Natural killer cell (primary cell): ENCODE results near the gene ZNF467. TPM values are rescaled to one million over a fixed set of nuclear protein-coding genes. Genes with fewer than 3 reads are reported as not detected.

Experiments
- ATAC-seq, 3 donors: fragments of 150-1000 bp in 2 of 3; fragments of 200-7000 bp in 1 of 3; cut with Tn5 transposase; 1 replicate in 1 of 3; 2 replicates in 2 of 3; pipeline ENCODE4 v1.10.0; 2021; ENCODE audit warnings: mild to moderate bottlenecking in 2 of 3, moderate library complexity in 2 of 3
- DNase-seq, 2 donors: peaks; one replicate each; pipeline versions ENCODE4 v3.0.0 to v3.0.0-alpha.2; 2013 to 2021; ENCODE audit warnings: mixed read lengths in 1 of 2
- H3K27ac ChIP-seq: one replicate; pipeline ENCODE4 v1.5.1; 2013; ENCODE audit warnings: mild to moderate bottlenecking, low read length
- H3K27me3 ChIP-seq: one replicate; pipeline ENCODE4 v1.6.1; 2013; ENCODE audit warnings: low read length; ENCODE audit not compliant: control insufficient read depth, insufficient read depth
- H3K36me3 ChIP-seq: one replicate; pipeline ENCODE4 v1.6.1; 2013; ENCODE audit warnings: low read length; ENCODE audit not compliant: control insufficient read depth, insufficient read depth
- H3K4me1 ChIP-seq: one replicate; pipeline ENCODE4 v1.6.1; 2013; ENCODE audit warnings: low read length; ENCODE audit not compliant: control insufficient read depth, insufficient read depth
- H3K4me3 ChIP-seq: one replicate; pipeline ENCODE4 v1.5.1; 2013; ENCODE audit warnings: low read length
- H3K9me3 ChIP-seq: one replicate; pipeline ENCODE4 v1.6.1; 2013; ENCODE audit warnings: low read length; ENCODE audit not compliant: control insufficient read depth, insufficient read depth
- H3K27ac Mint-ChIP-seq, 2 donors: one replicate each; pipeline ENCODE4 v1.8.0; 2022; ENCODE audit warnings: mild to moderate bottlenecking in 2 of 2, mixed read lengths in 2 of 2, moderate library complexity in 1 of 2
- H3K27me3 Mint-ChIP-seq, 2 donors: one replicate each; pipeline ENCODE4 v1.8.0; 2022; ENCODE audit warnings: low read depth in 2 of 2, mixed read lengths in 2 of 2
- H3K36me3 Mint-ChIP-seq: one replicate; pipeline ENCODE4 v1.8.0; 2022; ENCODE audit warnings: mixed read lengths
- H3K4me1 Mint-ChIP-seq, 2 donors: one replicate each; pipeline ENCODE4 v1.8.0; 2022; ENCODE audit warnings: mixed read lengths in 2 of 2
- H3K4me3 Mint-ChIP-seq: one replicate; pipeline ENCODE4 v1.8.0; 2022; ENCODE audit warnings: mild to moderate bottlenecking, moderate library complexity, mixed read lengths
- H3K9me3 Mint-ChIP-seq, 2 donors: one replicate each; pipeline ENCODE4 v1.8.0; 2022; ENCODE audit warnings: mixed read lengths in 2 of 2
- CTCF ChIP-seq: fragments of 200-600 bp; IDR thresholded peaks from one replicate; pipeline ENCODE4 v1.8.0; 2022; ENCODE audit warnings: antibody characterized with exemption
- WGBS: methylation state at CpG from one replicate; pipeline ENCODE4 v1.1.7; 2013; ENCODE audit warnings: missing lambda C conversion rate; ENCODE audit not compliant: insufficient coverage; 5-methylcytosine and 5-hydroxymethylcytosine counted together
- intact Hi-C: fragments of 100-400 bp; cut with micrococcal nuclease; formaldehyde crosslinking; loops from one replicate; pipeline ENCODE4 v1.14.2; 2022
- total RNA-seq, 4 donors: library from RNA; stranded (reverse); fragments of 120-200 nt in 1 of 4; gene quantifications; one replicate each; pipeline versions ENCODE4 v1.2.3 to v1.2.4, GENCODE V29; 2013 to 2022

ZNF467 gene
- total RNA-seq, 3 donors from 2014 or later (not counting 1 experiment from before 2014, with no cell fraction given), result 2.8 to 5.4 (median 3.7) TPM

DNA sequence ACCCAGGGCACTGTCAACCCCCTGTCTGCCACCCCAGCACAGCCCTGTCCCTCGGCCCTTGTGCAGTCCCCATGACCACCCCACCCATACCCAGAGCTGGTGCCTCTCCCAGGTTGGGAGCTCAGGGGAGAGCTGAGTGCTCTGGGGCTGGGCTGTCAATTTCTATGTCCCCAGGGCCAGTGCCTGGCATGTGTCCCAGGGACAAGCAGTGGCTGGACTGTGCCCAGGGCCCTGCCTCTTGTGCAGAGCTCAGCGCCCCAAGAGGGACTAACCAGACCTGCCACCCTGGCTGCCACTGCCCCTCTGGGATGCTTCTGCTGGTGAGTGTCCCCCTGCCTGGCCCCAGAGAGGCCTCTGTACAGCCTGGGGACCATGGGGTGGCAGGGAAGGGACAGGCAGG lies 35.8 kb upstream of the ZNF467 start:
- H3K9me3 Mint-ChIP-seq, result no peaks in the 10 kb centered on the region
- DNase-seq, result no peak
- Histone ChIP-seq H3K36me3 (no peaks in the 10 kb centered on the region), H3K4me3 (no peak overlapping the region), H3K27ac (no peak overlapping the region), H3K27me3 (no peaks in the 10 kb centered on the region), H3K4me1 (no peaks in the 10 kb centered on the region), H3K9me3 (no peaks in the 10 kb centered on the region)
- intact Hi-C loops, result no loop called here
- H3K27ac Mint-ChIP-seq, result no peak overlapping the region
- H3K4me1 Mint-ChIP-seq, result no peaks in the 10 kb centered on the region
- WGBS, result 86% methylated on average over 2 of the region's 2 CpGs
- no peaks in the 10 kb centered on the region for H3K36me3 Mint-ChIP-seq
- H3K27me3 Mint-ChIP-seq, result peaks cover 0 to 9% of the 10 kb centered on the region in 2 donors
- TF ChIP-seq CTCF, result no peak
- H3K4me3 Mint-ChIP-seq, result no peak overlapping the region
- ATAC-seq, result no peak

- no peak for TF ChIP-seq CTCF
- no peaks in the 10 kb centered on the region for H3K9me3 Mint-ChIP-seq
Observed at GRCh38 chr7:149808311-149808710, 34.9 kb upstream of the ZNF467 start.

GRCh38 chr7:149806726-149807125 lies 33.3 kb upstream of the ZNF467 start:
- intact Hi-C loops, result no loop called here
- Histone ChIP-seq H3K27me3 (no peaks in the 10 kb centered on the region), H3K27ac (no peak overlapping the region), H3K36me3 (no peaks in the 10 kb centered on the region), H3K4me3 (no peak overlapping the region), H3K4me1 (no peaks in the 10 kb centered on the region), H3K9me3 (no peaks in the 10 kb centered on the region)
- ATAC-seq (no peak), DNase-seq (no peak)
- Mint-ChIP-seq H3K27ac (no peak overlapping the region), H3K27me3 (peaks cover 0 to 9% of the 10 kb centered on the region in 2 donors), H3K4me3 (no peak overlapping the region), H3K36me3 (no peaks in the 10 kb centered on the region), H3K9me3 (no peaks in the 10 kb centered on the region), H3K4me1 (no peaks in the 10 kb centered on the region)
- WGBS, result 84% methylated on average over 16 of the region's 16 CpGs
- no peak for TF ChIP-seq CTCF

More at GRCh38 chr7:149808311-149808710, 34.9 kb upstream of the ZNF467 start:
- Histone ChIP-seq H3K4me1 (no peaks in the 10 kb centered on the region), H3K36me3 (no peaks in the 10 kb centered on the region), H3K9me3 (no peaks in the 10 kb centered on the region), H3K4me3 (no peak overlapping the region), H3K27me3 (no peaks in the 10 kb centered on the region), H3K27ac (no peak overlapping the region)
- no peak overlapping the region for H3K27ac Mint-ChIP-seq
- no peak for ATAC-seq
- 89% methylated on average over 10 of the region's 10 CpGs for whole genome bisulfite sequencing
- no peaks in the 10 kb centered on the region for H3K36me3 Mint-ChIP-seq
- H3K27me3 Mint-ChIP-seq, result peaks cover 0 to 9% of the 10 kb centered on the region in 2 donors
- intact Hi-C loops, result no loop called here
- H3K4me1 Mint-ChIP-seq, result no peaks in the 10 kb centered on the region
- no peak overlapping the region for H3K4me3 Mint-ChIP-seq
- no peak for DNase-seq

DNA sequence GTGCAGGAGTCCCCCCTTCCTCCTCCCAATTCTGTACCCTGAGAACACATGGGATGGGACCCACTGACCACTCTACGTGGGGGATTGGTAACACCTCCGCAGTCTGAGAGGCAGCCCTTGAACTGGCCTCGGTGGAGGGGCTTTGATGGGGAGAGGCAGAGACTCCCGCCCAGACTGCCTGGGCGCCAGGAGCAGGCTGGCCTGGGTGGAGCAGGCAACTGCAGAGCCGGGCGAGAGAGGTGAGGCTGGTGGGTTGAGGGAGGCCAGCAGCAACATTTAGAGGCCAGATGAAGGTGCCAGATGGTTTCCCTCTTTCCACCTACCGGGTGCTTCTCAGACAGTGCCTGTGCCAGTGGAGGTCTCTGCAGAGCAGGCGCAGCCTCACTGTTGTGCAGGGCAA lies 30.7 kb upstream of the ZNF467 start:
- no peak overlapping the region for H3K27ac Mint-ChIP-seq
- intact Hi-C loops, result no loop called here
- H3K4me1 Mint-ChIP-seq, result no peaks in the 10 kb centered on the region
- H3K9me3 ChIP-seq, result no peaks in the 10 kb centered on the region
- ATAC-seq (no peak), DNase-seq (no peak)
- H3K9me3 Mint-ChIP-seq, result no peaks in the 10 kb centered on the region
- TF ChIP-seq CTCF, result no peak
- no peaks in the 10 kb centered on the region for H3K27me3 ChIP-seq
- no peaks in the 10 kb centered on the region for H3K36me3 Mint-ChIP-seq
- no peaks in the 10 kb centered on the region for H3K4me1 ChIP-seq
- H3K36me3 ChIP-seq, result no peaks in the 10 kb centered on the region
- H3K4me3 Mint-ChIP-seq, result no peak overlapping the region
- H3K27ac ChIP-seq, result no peak overlapping the region
- 88% methylated on average over 9 of the region's 9 CpGs for WGBS
- H3K4me3 ChIP-seq, result no peak overlapping the region
- H3K27me3 Mint-ChIP-seq, result peaks cover 0 to 5% of the 10 kb centered on the region in 2 donors
